Forelimb muscle (tissue), 1 donor: ENCODE measurements around the gene CXCL3. TPM values are rescaled to one million over a fixed set of nuclear protein-coding genes. Genes with fewer than 3 reads are reported as not detected.

ENCODE experiments used
- DNase-seq: peaks from one replicate; pipeline ENCODE4 v3.0.0-alpha.2; 2013; ENCODE audit warnings: low read depth
- polyA plus RNA-seq: library from polyadenylated mRNA; unstranded; fragments of 120-200 nt; gene quantifications from one replicate; pipeline ENCODE4 v1.2.1, GENCODE V29; 2013; ENCODE audit not compliant: insufficient read length

The CXCL3 gene
- polyA plus RNA-seq, 1 donor = 0.09 TPM

DNA sequence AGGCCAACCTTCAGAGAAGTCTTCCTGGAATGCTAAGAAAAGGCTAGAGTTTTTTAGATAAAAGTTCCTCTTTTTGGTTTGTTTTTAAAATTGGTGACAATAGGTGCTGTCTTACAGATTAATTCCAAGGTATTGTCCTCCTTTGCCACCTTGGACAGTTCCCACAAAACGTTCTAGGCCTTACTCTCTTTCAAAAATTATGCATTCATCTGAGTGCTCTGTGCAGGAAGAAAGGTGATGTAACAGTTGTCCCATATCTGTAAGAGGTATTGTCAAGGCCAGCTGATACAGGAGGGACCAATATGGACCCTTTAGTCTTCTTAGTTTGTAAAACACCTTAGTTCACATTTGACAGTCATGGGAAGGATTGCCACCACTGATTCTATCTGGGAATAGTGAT, 24.2 kb downstream of the CXCL3 start:
- DNase-seq = no peak

DNA sequence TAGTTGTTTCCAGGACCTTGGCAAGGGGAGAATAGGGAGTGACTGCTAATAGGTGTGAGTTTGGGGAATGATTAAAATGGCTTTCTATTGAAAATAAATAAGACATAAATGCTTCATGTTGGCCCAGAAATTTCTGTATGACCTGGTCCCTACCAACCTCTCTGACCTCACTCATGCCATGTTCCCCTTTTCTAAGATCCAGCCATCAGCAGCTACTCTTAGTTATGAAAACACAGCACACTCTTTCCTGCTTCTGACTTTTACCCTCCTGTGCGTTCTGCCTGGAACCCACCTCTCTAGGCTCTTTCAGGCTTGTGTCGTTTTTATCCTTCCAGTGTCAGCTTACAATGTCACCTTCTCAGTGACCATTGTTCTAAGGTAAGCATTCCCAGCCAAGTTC, 25.2 kb downstream of the CXCL3 start:
- no peak for DNase-seq

DNA sequence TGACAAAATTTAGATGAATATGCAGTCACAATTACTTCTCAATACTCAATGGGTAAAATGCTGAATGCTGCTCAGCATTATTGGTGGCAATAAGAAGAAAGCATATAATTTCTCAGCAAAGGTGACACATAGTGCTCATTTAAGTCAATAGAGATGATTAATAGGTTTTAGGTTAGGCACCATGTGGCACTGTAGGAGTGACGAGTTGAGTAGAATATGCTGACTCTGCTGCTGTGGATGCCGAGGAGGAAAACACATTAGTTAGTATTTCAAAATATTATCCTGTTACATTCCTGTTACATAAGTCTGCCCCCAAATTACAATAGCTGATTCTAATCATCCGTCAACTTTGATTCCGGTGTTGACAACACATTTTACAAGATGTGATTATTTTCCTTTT, 26.4 kb downstream of the CXCL3 start:
- DNase-seq = no peak

DNA sequence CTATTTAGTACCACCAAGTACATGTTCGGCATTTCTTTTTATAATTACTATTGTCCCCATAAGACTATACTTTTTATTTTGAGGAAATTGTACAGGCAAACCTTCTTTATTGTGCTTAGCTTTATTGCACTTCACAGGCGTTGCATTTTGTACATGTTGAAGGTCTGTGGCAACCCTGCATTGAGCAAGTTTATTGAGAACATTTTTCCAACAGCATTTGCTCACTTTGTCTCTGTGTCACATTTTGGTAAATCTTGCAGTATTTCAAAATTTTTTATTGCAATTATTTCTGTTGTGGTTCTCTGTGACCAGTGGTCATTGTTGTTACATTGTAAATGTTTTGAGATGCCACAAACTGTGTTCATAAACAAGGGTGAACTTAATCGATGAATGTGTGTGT, 29.2 kb downstream of the CXCL3 start:
- no peak for DNase-seq

DNA sequence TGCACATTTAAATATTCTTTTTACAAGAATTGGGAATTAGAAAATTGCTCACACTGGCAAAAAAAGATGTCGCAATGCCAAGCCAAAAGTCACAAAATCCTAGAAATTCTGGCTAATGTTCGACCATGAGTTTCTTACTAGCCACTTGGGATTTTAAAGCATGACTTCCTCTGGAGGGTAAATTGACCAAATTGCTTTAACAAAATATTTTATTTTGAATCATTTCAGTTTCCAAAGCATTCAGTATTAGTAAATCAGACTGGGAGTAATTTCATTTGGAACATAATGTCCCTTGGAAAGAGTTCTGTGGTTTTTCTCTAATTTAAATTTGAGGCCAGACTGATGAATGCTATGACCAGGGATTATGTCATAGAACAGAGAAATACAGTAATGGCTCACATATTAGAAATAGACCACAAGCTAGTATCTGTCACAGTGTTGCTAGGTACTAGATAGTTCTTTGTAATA, 32.4 kb downstream of the CXCL3 start:
- no peak for DNase-seq

DNA sequence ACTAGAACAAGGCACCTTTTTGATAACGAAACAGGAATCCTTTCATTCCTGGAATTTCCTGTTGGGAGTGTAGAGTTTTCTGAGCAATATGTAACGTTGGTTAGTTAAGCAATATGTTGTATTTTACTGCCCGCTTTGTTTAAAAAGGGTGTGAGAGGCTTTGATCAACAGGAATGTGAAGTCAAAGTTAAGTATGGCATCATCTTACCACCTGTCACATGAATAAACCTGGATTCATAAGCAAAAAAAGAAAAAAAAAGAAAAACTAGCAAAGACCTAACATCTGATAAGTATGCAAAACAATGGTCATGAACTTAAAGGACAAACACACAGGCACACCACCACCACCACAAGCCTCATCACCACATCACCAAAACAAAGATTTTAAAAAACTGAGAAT, 33.0 kb downstream of the CXCL3 start:
- DNase-seq = no peak

DNA sequence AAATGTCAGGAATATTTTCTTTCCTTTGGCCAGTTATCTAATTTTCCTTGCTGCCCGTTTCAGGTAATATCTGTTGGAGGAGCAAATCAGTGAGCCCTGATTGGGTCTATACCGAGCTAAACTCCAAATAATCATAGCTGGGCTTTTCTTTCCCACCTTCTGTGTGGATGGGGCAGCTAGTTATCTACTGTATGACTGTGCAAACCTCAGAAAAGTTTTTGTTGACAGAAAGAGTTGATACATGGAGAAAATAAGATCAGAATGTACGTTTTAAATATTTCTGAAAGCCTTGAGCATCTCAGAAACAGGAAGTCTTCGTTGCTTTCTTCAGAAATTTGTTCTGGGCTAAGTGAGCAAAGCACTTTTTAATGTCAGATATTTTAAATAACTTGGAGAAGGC, 33.8 kb downstream of the CXCL3 start:
- no peak for DNase-seq

DNA sequence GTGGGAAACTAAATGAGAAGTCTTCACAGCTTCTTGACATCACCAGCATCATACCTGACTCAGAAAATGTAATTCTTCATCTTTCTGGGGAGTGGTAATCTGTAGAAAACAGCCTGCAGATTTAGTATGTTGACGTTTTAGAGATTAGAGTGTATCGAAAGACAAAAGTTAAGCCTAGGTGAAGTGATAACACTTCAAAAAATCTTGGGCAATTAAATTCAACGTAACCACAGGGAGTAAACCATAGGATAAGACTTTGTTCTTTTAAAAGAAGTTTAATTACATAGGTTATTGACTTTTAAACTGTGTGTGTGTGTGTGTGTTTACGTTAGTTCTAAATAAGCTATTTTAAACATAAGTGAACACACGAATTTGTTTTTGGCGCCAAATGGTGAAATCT, 38.2 kb downstream of the CXCL3 start:
- DNase-seq = no peak

DNA sequence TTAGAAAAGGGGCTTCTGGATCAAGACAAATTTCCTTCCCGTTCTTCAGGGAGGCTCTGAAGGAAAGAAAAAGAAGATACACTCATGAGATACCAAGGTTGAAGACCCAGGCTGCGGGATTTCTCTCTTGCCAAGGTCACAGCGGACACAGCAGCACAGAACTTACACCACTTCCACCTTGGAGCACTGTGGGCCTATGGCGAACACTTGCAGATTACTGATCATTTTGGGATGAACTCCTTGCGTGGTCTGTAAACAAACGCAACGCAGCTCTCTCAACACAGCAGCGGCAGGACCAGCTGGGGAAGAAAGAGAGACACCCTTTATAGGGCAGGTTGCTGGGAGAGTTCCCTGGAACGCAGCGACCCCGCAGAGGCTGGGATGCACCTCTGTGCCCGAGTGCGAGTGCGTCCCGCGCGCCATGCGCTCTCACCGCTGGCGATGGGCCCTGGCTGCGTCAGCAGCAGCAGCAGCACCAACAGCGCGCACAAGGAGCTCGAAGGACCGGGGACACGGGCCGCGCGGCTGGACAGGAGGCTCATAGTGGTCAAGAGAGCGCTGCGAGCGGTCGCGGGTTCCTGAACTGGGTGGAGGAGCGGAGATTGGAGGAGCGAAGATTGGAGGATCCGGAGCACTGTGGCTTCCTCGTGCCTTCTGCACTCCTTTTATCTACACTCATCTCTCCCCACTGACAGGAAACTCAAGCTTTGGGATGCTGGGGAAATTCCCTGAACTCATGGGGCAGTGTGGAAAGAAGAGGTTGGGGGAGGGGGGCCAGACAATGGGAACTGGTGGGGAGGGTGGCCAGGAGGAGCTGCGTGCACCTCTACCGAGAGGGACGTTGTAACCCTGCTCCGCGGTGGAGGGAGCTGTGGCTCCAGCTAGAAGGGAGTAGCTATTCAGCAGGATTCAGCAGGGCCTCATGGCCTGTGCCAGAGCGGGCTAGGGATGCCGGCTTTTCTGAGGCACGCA, 40.2 kb downstream of the CXCL3 start, which contains the start of gene CXCL5:
CXCL5 (minus strand) TSS at position 638 of the 972 bp plus-strand sequence; CDS start at position 542, 96 bp downstream.
- DNase-seq = no peak

DNA sequence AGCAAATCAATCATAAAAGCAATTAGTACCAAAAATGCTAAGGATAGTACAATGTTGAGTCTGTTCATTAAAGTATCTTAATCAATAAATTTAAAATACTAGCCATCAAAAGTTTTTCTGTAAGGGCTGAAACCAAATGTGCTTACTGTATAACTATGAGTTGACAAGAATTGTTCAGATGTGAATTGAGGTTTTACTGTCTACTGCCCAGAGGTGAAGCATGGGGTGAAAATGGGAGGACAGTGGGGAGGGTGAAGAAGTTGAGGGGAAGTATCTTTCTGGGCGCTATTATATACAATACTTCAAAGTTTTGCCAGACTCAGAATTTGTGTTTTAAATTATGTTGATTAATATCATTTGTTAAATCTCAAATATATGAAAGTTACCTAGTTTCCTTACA, 46.4 kb downstream of the CXCL3 start:
- no peak for DNase-seq

DNA sequence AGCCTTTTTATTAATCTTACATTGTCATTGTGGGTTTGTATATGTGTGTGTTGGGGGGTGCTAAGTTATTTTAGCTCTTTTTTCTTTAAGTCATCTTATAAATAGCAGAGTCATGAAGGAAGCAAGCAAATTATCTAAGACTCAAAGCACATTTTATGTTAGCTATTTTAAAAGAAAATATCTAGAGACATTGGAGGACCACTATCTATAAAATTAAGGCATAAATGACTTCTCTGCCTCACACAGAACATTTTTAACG, 46.8 kb downstream of the CXCL3 start:
- DNase-seq = no peak

DNA sequence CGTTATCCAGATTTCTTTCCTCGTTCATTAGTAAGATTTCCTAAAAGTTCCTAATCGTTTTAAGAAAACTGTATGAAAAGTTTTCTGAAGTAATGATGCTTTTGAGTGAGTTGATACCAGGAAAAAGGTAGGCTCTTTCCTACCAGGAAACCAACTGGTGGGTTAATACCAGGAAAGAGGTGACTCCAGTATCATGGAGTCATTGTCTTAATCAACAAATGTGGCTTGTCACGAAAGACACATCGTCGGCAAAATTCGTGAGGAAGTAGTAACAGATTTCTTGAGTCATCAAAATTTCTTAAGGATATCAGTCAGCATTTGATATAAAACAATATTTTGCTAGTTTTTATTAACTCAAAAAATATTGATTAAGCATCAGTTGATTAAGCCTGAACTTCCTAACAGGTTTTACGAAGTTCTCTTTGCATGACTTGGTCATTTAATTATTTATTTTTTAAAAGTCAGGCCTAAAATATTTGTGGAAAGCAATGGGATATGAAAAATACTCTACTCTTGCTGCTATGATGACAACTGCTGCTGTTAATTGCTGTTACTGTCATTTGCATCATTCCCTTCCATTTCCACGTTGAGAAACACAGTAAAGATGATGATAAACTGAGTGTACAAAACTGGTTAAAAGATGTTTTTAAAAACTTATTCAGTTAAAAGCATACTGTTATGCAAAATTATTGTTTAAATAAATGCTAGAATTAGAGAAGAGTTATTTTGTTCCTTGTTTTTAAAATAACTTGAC, 47.3 kb downstream of the CXCL3 start:
- DNase-seq = no peak

DNA sequence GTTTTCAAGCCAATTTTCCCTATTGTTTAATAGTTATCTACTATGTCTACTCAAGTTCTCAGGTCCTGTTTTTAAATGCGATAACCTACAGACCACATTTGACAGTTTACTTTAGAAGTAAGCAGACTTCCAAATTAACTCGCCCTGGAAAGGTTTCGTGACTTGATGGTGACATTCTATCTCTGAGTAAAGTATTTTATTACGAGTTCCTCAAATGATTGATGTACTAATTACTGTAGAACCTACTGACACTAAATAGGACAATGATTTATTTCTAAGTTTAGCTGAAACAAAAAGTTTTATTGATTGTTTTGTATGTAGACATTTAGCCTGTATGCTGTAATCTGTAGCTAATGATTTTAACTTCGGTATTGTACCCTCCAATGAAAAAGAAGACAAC, 48.6 kb downstream of the CXCL3 start:
- DNase-seq = no peak

DNA sequence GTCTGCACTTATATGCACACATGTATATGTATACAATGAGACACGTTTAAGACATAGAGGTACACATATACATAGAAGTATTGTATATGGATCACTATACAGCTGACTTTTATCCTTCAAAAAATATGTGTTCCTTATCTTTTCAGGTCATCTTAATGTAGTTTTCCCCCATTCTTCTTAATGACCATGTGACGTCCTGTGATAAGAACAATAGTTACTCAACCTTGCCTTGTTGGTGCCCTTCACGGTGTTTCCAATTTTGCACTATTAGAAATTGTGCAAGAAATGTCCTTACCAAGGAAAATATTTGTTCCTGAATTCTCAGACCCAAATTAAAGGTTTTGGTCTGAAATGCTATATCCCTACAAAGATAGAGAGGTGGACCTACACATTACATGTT, 49.5 kb downstream of the CXCL3 start:
- no peak for DNase-seq

DNA sequence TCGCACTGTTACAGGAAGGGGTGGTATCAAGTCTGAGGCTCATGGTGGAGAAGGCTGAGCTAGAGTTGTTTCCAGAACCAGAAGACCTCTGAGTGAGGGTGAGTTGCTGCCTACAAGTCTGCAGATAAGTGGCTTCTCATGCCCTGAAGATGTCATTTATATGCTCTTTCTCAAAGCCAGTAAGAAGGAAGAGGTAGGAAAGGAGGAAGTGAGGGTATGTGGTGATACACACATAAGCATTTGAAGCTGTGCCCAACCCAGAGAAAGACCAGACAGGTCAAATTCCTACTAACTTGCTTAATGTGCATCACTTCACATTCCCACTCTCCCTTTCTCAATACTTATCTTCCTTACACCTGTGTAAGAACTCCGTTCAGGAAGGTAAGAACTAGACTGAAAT, 50.4 kb downstream of the CXCL3 start, which contains the start of gene PPBP:
PPBP (minus strand) TSS at position 130 of the 400 bp plus-strand sequence; CDS start at position 43, 87 bp downstream.
- no peak for DNase-seq

Other genes with a start within 250 kb of the CXCL3 start
- gene CXCL6, start 202.0 kb downstream of the CXCL3 start, polyA plus RNA-seq = not detected
- not detected for gene PF4V1, start 185.4 kb downstream of the CXCL3 start, polyA plus RNA-seq
- not detected for gene CXCL1, start 169.3 kb downstream of the CXCL3 start, polyA plus RNA-seq
- 1.3 TPM for gene PF4, start 56.7 kb downstream of the CXCL3 start, polyA plus RNA-seq
- 2.8 TPM for gene PPBP, start 50.5 kb downstream of the CXCL3 start, polyA plus RNA-seq
- not detected for gene CXCL5, start 40.0 kb downstream of the CXCL3 start, polyA plus RNA-seq
- gene CXCL2, start 60.5 kb upstream of the CXCL3 start, polyA plus RNA-seq = 0.71 TPM
- gene MTHFD2L, start 119.4 kb upstream of the CXCL3 start, polyA plus RNA-seq = 14.3 TPM